ENCODE data around the gene PDXK.

PDXK gene

GRCh38 chr21:43805275-43805800 is 86.4 kb downstream of the PDXK start:
- DNase-seq: no peak
- Histone ChIP-seq H3K14ac (ENCODE audit: low read length in 2 of 2) (no peak overlapping the region), H2AFZ (ENCODE audit: low read depth, low read length) (no peak overlapping the region), H3K4me3 (ENCODE audit: insufficient read depth in 1 of 2, low read depth in 1 of 2, low read length in 2 of 2) (no peak overlapping the region), H2BK5ac (ENCODE audit: low read depth, low read length, poor library complexity, severe bottlenecking) (no peak overlapping the region), H2BK120ac (ENCODE audit: low read depth, low read length) (no peak overlapping the region), H3K18ac (ENCODE audit: low read depth in 1 of 2, low read length in 2 of 2) (no peak overlapping the region), H4K91ac (ENCODE audit: low read length) (no peak overlapping the region), H3K27ac (ENCODE audit: low read length, poor library complexity, severe bottlenecking) (no peak overlapping the region), H2BK15ac (ENCODE audit: low read depth, poor library complexity, severe bottlenecking) (no peak overlapping the region), H3K4me1 (ENCODE audit: control insufficient read depth, insufficient read depth, low read depth, low read length) (no peaks in the 10 kb centered on the region), H3K4ac (ENCODE audit: low read depth in 1 of 2, low read length in 2 of 2) (no peak overlapping the region), H3K9me3 (ENCODE audit: control insufficient read depth, low read length) (no peaks in the 10 kb centered on the region), H3K23ac (ENCODE audit: low read length in 2 of 2) (no peak overlapping the region), H3K4me2 (ENCODE audit: low read length, poor library complexity, severe bottlenecking) (no peak overlapping the region), H3K79me1 (replicated peaks; ENCODE audit: low read length, poor library complexity, severe bottlenecking) (peaks cover 17% of the 10 kb centered on the region), H3K27me3 (ENCODE audit: control insufficient read depth in 1 of 2, insufficient read depth in 1 of 2, low read length in 2 of 2) (no peaks in the 10 kb centered on the region), H2BK12ac (ENCODE audit: low read length in 2 of 2) (no peak overlapping the region), H3K36me3 (ENCODE audit: control insufficient read depth in 1 of 2, insufficient read depth in 2 of 2, low read depth in 1 of 2, low read length in 2 of 2) (peaks cover 53 to 54% of the 10 kb centered on the region in 2 experiments), H3K9ac (ENCODE audit: low read length) (no peak overlapping the region), H2AK5ac (ENCODE audit: low read length, severe bottlenecking) (no peak overlapping the region), H4K8ac (ENCODE audit: low read length) (no peak overlapping the region)
- 93% methylated on average over 14 of the region's 14 CpGs for WGBS

DNA sequence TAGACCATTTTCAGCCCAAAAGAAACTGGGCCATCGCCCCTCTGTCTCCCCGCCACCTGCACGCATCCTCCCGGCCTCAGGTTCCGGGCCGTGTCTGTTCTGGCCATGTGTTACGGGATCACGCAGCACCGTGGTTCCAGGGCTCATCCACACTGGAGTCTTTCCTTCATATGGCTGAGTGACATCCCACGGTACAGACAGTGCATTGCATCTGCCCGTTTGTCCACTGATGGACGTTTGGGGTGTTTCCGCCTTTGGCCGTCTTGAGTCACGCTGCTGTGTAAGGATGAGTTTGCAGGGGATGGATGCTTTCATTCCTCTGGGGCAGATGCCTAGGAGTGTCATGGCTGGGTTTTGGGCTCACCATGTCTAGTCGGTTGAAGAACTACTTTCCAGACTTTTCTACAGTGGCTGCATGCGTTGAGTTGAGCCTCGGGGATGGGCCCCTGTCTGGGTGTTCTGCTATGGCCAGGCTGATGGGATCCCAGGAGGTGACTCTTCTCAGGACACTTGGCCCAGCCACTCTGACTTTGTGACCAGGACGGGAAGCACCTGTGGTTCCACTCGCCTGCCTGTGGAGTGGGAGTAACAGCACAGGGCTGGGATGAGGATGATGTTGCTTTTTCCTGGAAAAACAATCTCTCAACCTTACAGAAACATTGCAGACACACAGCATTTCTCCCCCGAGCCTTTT is 87.2 kb downstream of the PDXK start:
- no peak for DNase-seq
- Histone ChIP-seq H2AFZ (ENCODE audit: low read depth, low read length) (no peak overlapping the region), H3K4ac (ENCODE audit: low read depth in 1 of 2, low read length in 2 of 2) (no peak overlapping the region), H3K14ac (ENCODE audit: low read length in 2 of 2) (no peak overlapping the region), H3K9me3 (ENCODE audit: control insufficient read depth, low read length) (no peaks in the 10 kb centered on the region), H3K4me2 (ENCODE audit: low read length, poor library complexity, severe bottlenecking) (no peak overlapping the region), H4K91ac (ENCODE audit: low read length) (no peak overlapping the region), H3K27ac (ENCODE audit: low read length, poor library complexity, severe bottlenecking) (no peak overlapping the region), H2BK5ac (ENCODE audit: low read depth, low read length, poor library complexity, severe bottlenecking) (no peak overlapping the region), H3K9ac (ENCODE audit: low read length) (no peak overlapping the region), H3K79me1 (replicated peaks; ENCODE audit: low read length, poor library complexity, severe bottlenecking) (peaks cover 12% of the 10 kb centered on the region), H3K18ac (ENCODE audit: low read depth in 1 of 2, low read length in 2 of 2) (no peak overlapping the region), H3K27me3 (ENCODE audit: control insufficient read depth in 1 of 2, insufficient read depth in 1 of 2, low read length in 2 of 2) (peaks cover 0 to 3% of the 10 kb centered on the region in 2 experiments), H2BK15ac (ENCODE audit: low read depth, poor library complexity, severe bottlenecking) (no peak overlapping the region), H2BK120ac (ENCODE audit: low read depth, low read length) (no peak overlapping the region), H3K36me3 (ENCODE audit: control insufficient read depth in 1 of 2, insufficient read depth in 2 of 2, low read depth in 1 of 2, low read length in 2 of 2) (peaks cover 45 to 46% of the 10 kb centered on the region in 2 experiments), H4K8ac (ENCODE audit: low read length) (no peak overlapping the region), H3K4me1 (ENCODE audit: control insufficient read depth, insufficient read depth, low read depth, low read length) (peaks cover 6% of the 10 kb centered on the region), H2AK5ac (ENCODE audit: low read length, severe bottlenecking) (no peak overlapping the region), H3K23ac (ENCODE audit: low read length in 2 of 2) (no peak overlapping the region), H3K4me3 (ENCODE audit: insufficient read depth in 1 of 2, low read depth in 1 of 2, low read length in 2 of 2) (no peak overlapping the region), H2BK12ac (ENCODE audit: low read length in 2 of 2) (no peak overlapping the region)
- 96% methylated on average over 19 of the region's 21 CpGs for WGBS

GRCh38 chr21:43808367-43808766 is 89.4 kb downstream of the PDXK start:
- 86% methylated on average over 18 of the region's 18 CpGs for WGBS
- H3K23ac ChIP-seq (ENCODE audit: low read length in 2 of 2): no peak overlapping the region

GRCh38 chr21:43808832-43809251 is 89.9 kb downstream of the PDXK start:
- Histone ChIP-seq H3K14ac (ENCODE audit: low read length in 2 of 2) (no peak overlapping the region), H2BK12ac (ENCODE audit: low read length in 2 of 2) (no peak overlapping the region), H3K4me2 (ENCODE audit: low read length, poor library complexity, severe bottlenecking) (no peak overlapping the region), H2AK5ac (ENCODE audit: low read length, severe bottlenecking) (no peak overlapping the region), H3K9me3 (ENCODE audit: control insufficient read depth, low read length) (no peaks in the 10 kb centered on the region), H4K91ac (ENCODE audit: low read length) (no peak overlapping the region), H4K8ac (ENCODE audit: low read length) (no peak overlapping the region), H3K27me3 (ENCODE audit: control insufficient read depth in 1 of 2, insufficient read depth in 1 of 2, low read length in 2 of 2) (peaks cover 0 to 21% of the 10 kb centered on the region in 2 experiments), H3K23ac (ENCODE audit: low read length in 2 of 2) (no peak overlapping the region), H2BK5ac (ENCODE audit: low read depth, low read length, poor library complexity, severe bottlenecking) (no peak overlapping the region), H3K4ac (ENCODE audit: low read depth in 1 of 2, low read length in 2 of 2) (no peak overlapping the region), H3K27ac (ENCODE audit: low read length, poor library complexity, severe bottlenecking) (no peak overlapping the region), H2BK120ac (ENCODE audit: low read depth, low read length) (no peak overlapping the region), H3K18ac (ENCODE audit: low read depth in 1 of 2, low read length in 2 of 2) (no peak overlapping the region), H3K9ac (ENCODE audit: low read length) (no peak overlapping the region), H3K4me1 (ENCODE audit: control insufficient read depth, insufficient read depth, low read depth, low read length) (peaks cover 6% of the 10 kb centered on the region), H2AFZ (ENCODE audit: low read depth, low read length) (no peak overlapping the region), H3K4me3 (ENCODE audit: insufficient read depth in 1 of 2, low read depth in 1 of 2, low read length in 2 of 2) (no peak overlapping the region), H2BK15ac (ENCODE audit: low read depth, poor library complexity, severe bottlenecking) (no peak overlapping the region), H3K36me3 (ENCODE audit: control insufficient read depth in 1 of 2, insufficient read depth in 2 of 2, low read depth in 1 of 2, low read length in 2 of 2) (peaks cover 19 to 20% of the 10 kb centered on the region in 2 experiments), H3K79me1 (replicated peaks; ENCODE audit: low read length, poor library complexity, severe bottlenecking) (peaks cover 3% of the 10 kb centered on the region)
- 91% methylated on average over 22 of the region's 22 CpGs for WGBS
- no peak for DNase-seq

More at GRCh38 chr21:43808367-43808766, 89.4 kb downstream of the PDXK start:
- Histone ChIP-seq H3K36me3 (ENCODE audit: control insufficient read depth in 1 of 2, insufficient read depth in 2 of 2, low read depth in 1 of 2, low read length in 2 of 2) (peaks cover 23 to 24% of the 10 kb centered on the region in 2 experiments), H2BK12ac (ENCODE audit: low read length in 2 of 2) (no peak overlapping the region), H4K91ac (ENCODE audit: low read length) (no peak overlapping the region), H2BK15ac (ENCODE audit: low read depth, poor library complexity, severe bottlenecking) (no peak overlapping the region), H3K27ac (ENCODE audit: low read length, poor library complexity, severe bottlenecking) (no peak overlapping the region), H3K27me3 (ENCODE audit: control insufficient read depth in 1 of 2, insufficient read depth in 1 of 2, low read length in 2 of 2) (peaks cover 0 to 19% of the 10 kb centered on the region in 2 experiments), H2BK120ac (ENCODE audit: low read depth, low read length) (no peak overlapping the region), H2BK5ac (ENCODE audit: low read depth, low read length, poor library complexity, severe bottlenecking) (no peak overlapping the region), H3K79me1 (replicated peaks; ENCODE audit: low read length, poor library complexity, severe bottlenecking) (peaks cover 3% of the 10 kb centered on the region), H3K18ac (ENCODE audit: low read depth in 1 of 2, low read length in 2 of 2) (no peak overlapping the region), H3K9me3 (ENCODE audit: control insufficient read depth, low read length) (no peaks in the 10 kb centered on the region), H3K4me2 (ENCODE audit: low read length, poor library complexity, severe bottlenecking) (no peak overlapping the region), H4K8ac (ENCODE audit: low read length) (no peak overlapping the region), H3K4me3 (ENCODE audit: insufficient read depth in 1 of 2, low read depth in 1 of 2, low read length in 2 of 2) (no peak overlapping the region), H3K14ac (ENCODE audit: low read length in 2 of 2) (no peak overlapping the region), H3K4me1 (ENCODE audit: control insufficient read depth, insufficient read depth, low read depth, low read length) (peaks cover 6% of the 10 kb centered on the region), H3K9ac (ENCODE audit: low read length) (no peak overlapping the region), H2AK5ac (ENCODE audit: low read length, severe bottlenecking) (no peak overlapping the region), H2AFZ (ENCODE audit: low read depth, low read length) (no peak overlapping the region), H3K4ac (ENCODE audit: low read depth in 1 of 2, low read length in 2 of 2) (no peak overlapping the region)
- DNase-seq: no peak
